Measurements from ENCODE around the gene DHX40. TPM values are rescaled to one million over a fixed set of nuclear protein-coding genes. Genes with fewer than 3 reads are reported as not detected.

The DHX40 gene
- total and polyA plus RNA-seq, 2 of the 13 experiments (the other 11 are each of a cell fraction or from before 2014, with no cell fraction given): 22.2 to 37.0 TPM

- TF ChIP-seq CENPT (CRISPR knock-in tag; IDR thresholded peaks at IDR 0.05; ENCODE audit: low read depth): no peak
- TF ChIP-seq ZNF720 (CRISPR knock-in tag; IDR thresholded peaks at IDR 0.05): no peak; the same call in 1 of the 2 replicates
- 0 out of 2 replicates have a peak, but pooled peaks have one; percentile 6 for TF ChIP-seq NFATC3 (CRISPR knock-in tag; IDR thresholded peaks at IDR 0.05)
- TF ChIP-seq NPAS2 (CRISPR knock-in tag; IDR thresholded peaks at IDR 0.05; ENCODE audit: borderline replicate concordance): no peak
- TF ChIP-seq ZNF142 (CRISPR knock-in tag; IDR thresholded peaks at IDR 0.05): peak; percentile 72
- TF ChIP-seq ZZZ3 (CRISPR knock-in tag; IDR thresholded peaks at IDR 0.05; ENCODE audit: borderline replicate concordance): no peak; the same call in 1 of the 2 replicates
- peak; percentile 96; the same call in 1 of the 2 replicates for TF ChIP-seq ZNF766 (CRISPR knock-in tag; IDR thresholded peaks at IDR 0.05; ENCODE audit: borderline replicate concordance)
- TF ChIP-seq ISX (CRISPR knock-in tag; conservative IDR thresholded peaks at IDR 0.05): no peak
- no peak for TF ChIP-seq FLYWCH1 (CRISPR knock-in tag; IDR thresholded peaks at IDR 0.05)
- TF ChIP-seq TCF12 (IDR thresholded peaks at IDR 0.05): no peak
- no peak for TF ChIP-seq TCF12 (CRISPR knock-in tag; IDR thresholded peaks at IDR 0.05)
- TF ChIP-seq KDM3A (CRISPR knock-in tag; IDR thresholded peaks at IDR 0.05; ENCODE audit: low read depth): peak; percentile 75; the same call in 1 of the 2 replicates
- peak; percentile 88; the same call in 1 of the 2 replicates for TF ChIP-seq ZNF747 (CRISPR knock-in tag; IDR thresholded peaks at IDR 0.05; ENCODE audit: borderline replicate concordance)
- peak; percentile 85; the same call in 1 of the 2 replicates for TF ChIP-seq RFXAP (CRISPR knock-in tag; IDR thresholded peaks at IDR 0.05; ENCODE audit: borderline replicate concordance)
- TF ChIP-seq ZNF891 (CRISPR knock-in tag; IDR thresholded peaks at IDR 0.05): peak; percentile 99
- peak; percentile 98 for TF ChIP-seq KAT8 (CRISPR knock-in tag; IDR thresholded peaks at IDR 0.05)
- TF ChIP-seq ZNF660 (CRISPR knock-in tag; IDR thresholded peaks at IDR 0.05; ENCODE audit: borderline replicate concordance, low read depth): no peak; the same call in 1 of the 2 replicates
- peak; percentile 98 for TF ChIP-seq ZNF451 (CRISPR knock-in tag; IDR thresholded peaks at IDR 0.05)
- peak; percentile 88 for TF ChIP-seq HDAC2 (CRISPR knock-in tag; IDR thresholded peaks at IDR 0.05)
- TF ChIP-seq STAG1 (CRISPR knock-in tag; IDR thresholded peaks at IDR 0.05): no peak
- no peak for TF ChIP-seq ZNF577 (CRISPR knock-in tag; IDR thresholded peaks at IDR 0.05; ENCODE audit: borderline replicate concordance, low read depth)
- TF ChIP-seq BRD4 (CRISPR knock-in tag; IDR thresholded peaks at IDR 0.05): no peak; the same call in 1 of the 2 replicates
- peak; percentile 94; the same call in 1 of the 2 replicates for TF ChIP-seq ZFP41 (CRISPR knock-in tag; IDR thresholded peaks at IDR 0.05; ENCODE audit: borderline replicate concordance)
- no peak for TF ChIP-seq EZH2 (conservative IDR thresholded peaks at IDR 0.05; ENCODE audit: low read depth, low read length)
Measured at GRCh38 chr17:59565171-59565958, at the start of gene DHX40 (continued).

All from HepG2 (cell line).